SK-N-SH (cell line): ENCODE measurements around the gene SRRM1.

Experiments
- CTCF ChIP-seq: fragments of 200-600 bp; sonication (generic); IDR thresholded peaks from 2 replicates; pipeline ENCODE4 v1.6.1; 2017; ENCODE audit warnings: antibody characterized with exemption, mild to moderate bottlenecking, moderate library complexity
- GABPA ChIP-seq: IDR thresholded peaks from 2 replicates; pipeline ENCODE4 v1.4.0; 2012; ENCODE audit warnings: low read depth, mild to moderate bottlenecking
- NFIC ChIP-seq: IDR thresholded peaks from 2 replicates; pipeline ENCODE4 v1.4.0; 2012; ENCODE audit warnings: borderline replicate concordance
- PBX3 ChIP-seq: IDR thresholded peaks from 2 replicates; pipeline ENCODE4; 2012
- RFX5 ChIP-seq: IDR thresholded peaks from 2 replicates; pipeline ENCODE4 v1.6.1; 2012; ENCODE audit warnings: mild to moderate bottlenecking, improper control_type of control experiment, low read length
- USF1 ChIP-seq: IDR thresholded peaks from 2 replicates; pipeline ENCODE4 v1.4.0; 2012; ENCODE audit warnings: low read depth, borderline replicate concordance
- USF2 ChIP-seq: fragments of 150-350 bp; IDR thresholded peaks from 2 replicates; pipeline ENCODE4 v1.6.1; 2017; ENCODE audit warnings: antibody characterized with exemption, low read length, low read depth, borderline replicate concordance

GRCh38 chr1:24599265-24599664 lies 43.8 kb upstream of the SRRM1 start:
- TF ChIP-seq NFIC (no peak), RFX5 (no peak), CTCF (no peak), PBX3 (no peak), USF1 (no peak), USF2 (no peak), GABPA (no peak)
